ENCODE measurements around the gene CASZ1. TPM values are rescaled to one million over a fixed set of nuclear protein-coding genes. Genes with fewer than 3 reads are reported as not detected.
A peak's percentile ranks its signal among the peaks of the same experiment; 100 is the strongest.

The CASZ1 gene
- total and polyA plus RNA-seq, 10 donors = 0.73 to 14.5 (median 9.1) TPM

- no peaks in the 10 kb centered on the region for H3K36me3 ChIP-seq
Measured at GRCh38 chr1:10751561-10752085, 44.8 kb downstream of the CASZ1 start.

DNA sequence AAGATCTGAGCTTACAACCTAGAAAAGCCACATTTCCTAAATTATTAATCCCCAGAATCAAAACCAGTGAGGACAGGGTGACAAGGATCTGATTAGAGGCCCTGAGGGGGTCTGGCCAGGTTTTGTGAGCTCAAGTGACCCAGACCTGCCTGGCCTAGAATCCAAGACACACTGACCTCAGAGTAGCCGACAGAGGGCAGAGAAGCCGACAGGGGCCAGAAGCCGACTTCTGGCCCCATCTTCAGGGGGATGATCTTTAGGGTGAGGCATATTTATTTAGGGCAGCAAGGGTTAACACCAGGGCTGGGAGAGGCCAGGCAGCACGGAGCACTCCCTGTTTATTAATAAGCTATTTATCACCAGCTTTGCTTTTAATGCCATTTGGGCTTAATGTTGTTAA lies 45.3 kb downstream of the CASZ1 start:
- DNase-seq = no peak
- H3K9me3 ChIP-seq = no peaks in the 10 kb centered on the region

More at GRCh38 chr1:10751561-10752085, 44.8 kb downstream of the CASZ1 start:
- 80 to 88% (median 83%) methylated on average over 12 to 14 of the region's 14 CpGs for WGBS, 5 donors
- Histone ChIP-seq H3K9me3 (no peaks in the 10 kb centered on the region), H3K4me1 (peaks cover 7 to 16% (median 13%) of the 10 kb centered on the region in 6 donors), H3K27ac (no peak overlapping the region), H3K27me3 (replicated peaks in 1 of 7) (peaks cover 0 to 10% (median 0%) of the 10 kb centered on the region in 7 donors), H3K4me3 (no peak overlapping the region)
- DNase-seq = no peak
- intact Hi-C loops (cut with DNase I; ENCODE audit: low total_unique reads) = no loop called here
- TF ChIP-seq POLR2AphosphoS5 (IDR thresholded peaks at IDR 0.05) = no peak
- TF ChIP-seq POLR2A (IDR thresholded peaks at IDR 0.05) = no peak
- TF ChIP-seq CTCF (IDR thresholded peaks at IDR 0.05 in 8 of 11, conservative IDR thresholded peaks at IDR 0.05 in 3 of 11) = no peak

DNA sequence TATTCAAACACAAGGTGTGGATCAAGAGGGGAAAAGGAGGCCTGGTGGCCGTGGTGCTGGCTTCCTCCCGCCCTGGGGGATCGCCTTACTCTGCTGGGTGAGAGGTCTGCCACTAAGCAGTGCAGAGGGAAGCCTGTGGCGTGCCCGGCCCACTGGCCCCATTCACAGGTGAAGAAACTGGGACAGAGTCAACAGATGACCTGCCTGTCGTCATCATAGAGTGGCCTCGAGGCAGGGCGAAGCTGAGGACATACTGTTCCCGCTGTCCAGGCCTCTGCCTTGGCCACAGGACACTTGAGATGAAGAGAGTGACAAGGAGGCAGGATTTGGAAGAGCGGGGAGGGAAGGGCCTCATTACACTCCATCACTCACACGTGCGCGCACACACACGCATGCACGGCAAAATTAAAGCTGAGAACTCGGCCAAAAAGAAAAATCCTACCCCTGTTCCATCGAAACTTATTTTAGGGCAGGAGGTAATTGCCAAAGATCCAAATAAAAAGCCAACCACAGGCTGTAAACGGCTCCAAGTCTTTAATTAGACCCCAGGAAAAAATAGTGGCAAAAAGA lies 50.5 kb downstream of the CASZ1 start:
- no peak for TF ChIP-seq POLR2A (IDR thresholded peaks at IDR 0.05)
- peak; percentile 37 to 76 (median 71) for TF ChIP-seq POLR2AphosphoS5 (IDR thresholded peaks at IDR 0.05)
- 76 to 87% (median 83%) methylated on average over 18 of the region's 18 CpGs for WGBS, 5 donors
- Histone ChIP-seq H3K36me3 (no peaks in the 10 kb centered on the region), H3K27ac (peak overlapping the region in 4 of 8 donors; percentile 33 to 74 (median 58)), H3K9me3 (no peaks in the 10 kb centered on the region), H3K4me3 (peak overlapping the region in 1 of 8 donors; percentile 23), H3K27me3 (replicated peaks in 1 of 7) (peaks cover 0 to 6% (median 0%) of the 10 kb centered on the region in 7 donors), H3K4me1 (no peaks in the 10 kb centered on the region)
- intact Hi-C loops (cut with DNase I; ENCODE audit: low total_unique reads) = no loop called here
- DNase-seq = no peak

More for the DNA sequence above, 45.3 kb downstream of the CASZ1 start:
- intact Hi-C loops (cut with DNase I; ENCODE audit: low total_unique reads) = no loop called here
- 74 to 84% (median 79%) methylated on average over 4 of the region's 4 CpGs for WGBS, 5 donors
- no peak overlapping the region for H3K4me3 ChIP-seq
- H3K27ac ChIP-seq = no peak overlapping the region
- peaks cover 6 to 11% (median 9%) of the 10 kb centered on the region in 6 donors for H3K4me1 ChIP-seq
- peaks cover 0 to 10% (median 0%) of the 10 kb centered on the region in 7 donors for H3K27me3 ChIP-seq (replicated peaks in 1 of 7)
- TF ChIP-seq CTCF (IDR thresholded peaks at IDR 0.05 in 8 of 11, conservative IDR thresholded peaks at IDR 0.05 in 3 of 11) = no peak
- no peak for TF ChIP-seq POLR2AphosphoS5 (IDR thresholded peaks at IDR 0.05)
- TF ChIP-seq POLR2A (IDR thresholded peaks at IDR 0.05) = no peak
- H3K36me3 ChIP-seq = no peaks in the 10 kb centered on the region

- Histone ChIP-seq H3K27ac (peak overlapping the region in 4 of 8 donors; percentile 15 to 74 (median 50)), H3K36me3 (no peaks in the 10 kb centered on the region), H3K4me1 (no peaks in the 10 kb centered on the region), H3K4me3 (no peak overlapping the region), H3K9me3 (no peaks in the 10 kb centered on the region), H3K27me3 (replicated peaks in 1 of 7) (peaks cover 0 to 7% (median 0%) of the 10 kb centered on the region in 7 donors)
- intact Hi-C loops (cut with DNase I; ENCODE audit: low total_unique reads) = no loop called here
- WGBS, 5 donors = 76 to 84% (median 77%) methylated on average over 6 of the region's 6 CpGs
- DNase-seq = no peak
- no peak for TF ChIP-seq POLR2A (IDR thresholded peaks at IDR 0.05)
- no peak for TF ChIP-seq CTCF (IDR thresholded peaks at IDR 0.05 in 8 of 11, conservative IDR thresholded peaks at IDR 0.05 in 3 of 11)
- no peak for TF ChIP-seq POLR2AphosphoS5 (IDR thresholded peaks at IDR 0.05)
Measured at GRCh38 chr1:10745383-10745782, 51.1 kb downstream of the CASZ1 start.

All from spleen (tissue), 11 donors.